Forelimb muscle (tissue), 1 donor: ENCODE results near the gene ADD2. TPM values are rescaled to one million over a fixed set of nuclear protein-coding genes. Genes with fewer than 3 reads are reported as not detected.
"Not testable (repeated sequence)": the region's sequence is repeated elsewhere in the genome, so short reads cannot be mapped to it uniquely, and the experiment has no call there.

Experiments used
- DNase-seq: peaks from one replicate; pipeline ENCODE4 v3.0.0-alpha.2; 2013; ENCODE audit warnings: low read depth
- polyA plus RNA-seq: library from polyadenylated mRNA; unstranded; fragments of 120-200 nt; gene quantifications from one replicate; pipeline ENCODE4 v1.2.1, GENCODE V29; 2013; ENCODE audit not compliant: insufficient read length

Gene ADD2
- polyA plus RNA-seq, 1 donor: 1.8 TPM

GRCh38 chr2:70751881-70752280 lies 16.1 kb downstream of the ADD2 start:
- DNase-seq: no peak

DNA sequence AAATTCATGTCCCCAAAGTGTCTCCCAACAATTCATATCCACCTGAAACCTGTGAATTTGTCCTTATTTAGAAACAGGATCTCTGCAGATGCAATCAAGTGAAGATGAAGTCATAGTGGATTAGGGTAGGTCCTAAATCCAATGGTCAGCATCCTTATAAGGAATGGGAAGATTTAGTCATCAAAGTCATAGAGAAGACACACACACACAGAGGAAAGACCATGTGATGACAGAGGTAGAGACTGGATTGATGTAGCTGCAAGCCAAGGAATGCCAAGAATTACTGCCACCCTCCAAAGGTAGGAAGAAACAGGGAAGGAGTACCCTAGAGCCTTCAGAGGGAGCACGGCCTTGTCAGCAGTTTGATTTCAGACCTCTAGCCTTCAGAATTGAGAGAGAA lies 17.7 kb downstream of the ADD2 start:
- no peak for DNase-seq

DNA sequence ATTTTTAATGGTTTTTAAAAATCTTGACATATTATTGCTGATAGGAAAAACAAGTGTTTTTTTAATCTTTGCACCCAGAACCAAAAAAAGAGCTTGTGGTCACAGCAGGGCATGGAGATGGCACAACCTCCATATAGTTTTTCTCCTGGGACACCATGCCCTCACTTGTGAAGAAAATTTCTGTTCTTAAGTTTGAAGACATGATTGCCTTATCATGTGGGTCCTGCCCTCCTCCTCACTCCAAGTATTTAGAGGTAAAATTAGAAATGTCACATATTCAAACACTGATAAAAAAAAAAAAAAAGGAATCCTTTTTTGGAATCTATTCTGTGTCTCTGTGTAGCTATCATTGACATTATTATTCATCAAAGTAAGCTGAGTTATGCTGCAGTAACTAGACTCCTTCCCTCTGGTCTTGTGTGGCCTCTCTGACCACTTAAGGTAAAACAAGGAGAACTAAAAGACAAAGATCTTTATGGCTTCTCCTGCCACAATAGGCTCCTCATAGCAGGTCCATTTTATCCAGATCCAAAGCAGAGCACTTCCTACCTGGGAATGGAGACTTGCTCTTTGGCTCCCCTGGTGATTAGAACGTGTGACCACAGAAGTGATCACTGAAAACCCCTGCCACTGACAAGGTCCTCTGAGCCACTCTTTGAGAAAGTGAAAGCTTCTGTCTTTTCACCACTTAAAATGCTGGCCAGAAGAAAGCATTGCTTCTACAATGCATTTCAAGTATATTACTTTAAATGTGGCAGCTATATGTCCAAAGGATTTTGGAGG lies 19.8 kb downstream of the ADD2 start:
- no peak for DNase-seq

DNA sequence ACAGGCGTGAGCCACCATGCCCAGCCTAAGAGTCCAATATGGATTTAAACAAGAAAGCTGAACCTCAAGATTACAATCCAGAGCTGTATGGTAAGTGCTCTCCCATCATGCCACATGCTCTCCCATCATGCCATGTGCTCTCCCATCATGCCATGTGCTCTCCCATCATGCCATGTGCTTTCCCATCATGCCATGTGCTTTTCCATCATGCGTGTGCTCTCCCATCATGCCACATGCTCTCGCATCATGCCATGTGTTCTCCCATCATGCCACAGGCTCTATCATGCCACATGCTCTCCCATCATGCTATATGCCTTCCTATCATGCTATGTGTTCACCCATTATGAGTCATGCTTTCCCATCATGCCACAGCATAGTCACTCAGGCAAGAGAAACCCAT lies 20.7 kb downstream of the ADD2 start:
- DNase-seq: no peak

- no peak for DNase-seq
Observed at GRCh38 chr2:70746094-70746974, 21.7 kb downstream of the ADD2 start.

DNA sequence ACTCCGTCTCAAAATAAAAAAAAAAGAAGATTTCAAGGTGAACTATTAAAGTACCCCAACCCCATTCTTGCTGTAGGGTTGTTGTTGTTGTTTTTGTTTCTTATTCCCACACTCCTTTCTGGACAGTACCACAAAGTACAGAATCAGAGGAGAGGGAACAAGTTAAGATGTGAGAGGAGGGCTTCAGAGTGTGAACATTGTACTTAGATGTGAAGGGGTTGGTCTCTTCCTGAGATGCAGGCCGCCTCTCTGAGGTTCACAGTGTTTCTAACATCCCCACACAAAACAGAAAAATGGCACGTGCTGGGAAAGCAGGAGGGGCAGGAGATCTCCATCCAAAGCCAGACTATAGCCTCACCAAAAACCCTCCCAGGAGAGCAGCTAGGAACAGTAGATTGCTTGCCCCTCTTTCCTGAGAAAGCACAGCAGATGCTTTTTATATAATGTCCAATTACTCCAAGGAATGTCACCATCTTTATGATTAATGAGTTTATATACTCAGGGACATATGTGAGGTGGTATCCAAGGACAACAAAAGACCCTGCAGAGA lies 22.6 kb downstream of the ADD2 start:
- no peak for DNase-seq

DNA sequence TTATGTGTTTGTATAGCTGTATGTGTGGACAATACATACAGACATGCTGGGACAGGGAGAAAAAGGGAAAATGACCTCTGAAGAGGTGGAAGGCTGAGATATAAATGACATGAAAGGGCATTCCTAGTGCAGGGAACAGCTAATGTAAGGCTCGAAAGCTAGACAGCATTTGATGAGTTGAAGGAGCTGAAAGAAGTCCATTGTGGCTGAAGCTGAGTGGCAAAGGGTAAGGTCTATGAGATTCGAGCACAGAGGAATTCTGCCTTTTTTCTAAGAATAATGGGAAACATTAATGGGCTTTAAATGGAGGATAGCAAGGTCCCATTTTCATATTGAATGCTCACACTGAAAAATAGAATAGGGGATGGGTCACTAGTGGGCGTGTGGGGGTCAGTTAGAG lies 23.6 kb downstream of the ADD2 start:
- DNase-seq: no peak

GRCh38 chr2:70743677-70744076 lies 24.3 kb downstream of the ADD2 start:
- DNase-seq: no peak

DNA sequence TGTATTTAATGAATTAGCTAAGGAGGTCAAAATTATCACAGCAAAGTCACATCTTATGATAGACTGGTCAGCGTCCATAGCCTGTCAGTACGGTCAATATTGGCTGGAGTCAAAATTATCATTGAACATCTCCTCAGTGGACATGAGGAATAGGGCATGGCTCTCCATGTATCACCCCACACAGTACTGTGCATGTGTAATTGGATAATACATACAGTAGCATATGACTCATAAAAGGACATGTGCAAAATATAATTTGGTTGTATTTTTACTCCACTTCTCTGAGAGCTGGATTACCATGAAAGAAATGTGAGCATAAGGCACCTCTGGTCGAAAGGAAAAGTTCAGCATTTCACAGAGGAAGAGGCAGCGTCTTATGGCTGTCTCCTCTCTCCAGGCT lies 24.9 kb downstream of the ADD2 start:
- DNase-seq: no peak

DNA sequence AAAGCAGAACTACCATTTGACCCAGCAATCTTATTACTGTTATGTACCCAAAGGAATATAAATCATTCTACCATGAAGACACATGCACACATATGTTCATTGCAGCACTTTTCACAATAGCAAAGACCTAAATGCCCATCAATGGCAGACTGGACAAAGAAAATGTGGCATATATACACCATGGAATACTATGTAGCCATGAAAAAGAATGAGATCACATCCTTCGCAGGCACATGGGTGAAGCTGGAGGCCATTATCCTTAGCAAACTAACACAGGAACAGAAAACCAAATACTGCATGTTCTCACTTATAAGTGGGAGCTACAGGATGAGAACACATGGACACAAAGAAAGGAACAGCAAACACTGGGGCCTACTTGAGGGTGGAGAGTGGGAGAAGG lies 28.5 kb downstream of the ADD2 start:
- not testable (repeated sequence) for DNase-seq

- DNase-seq: no peak
Observed at GRCh38 chr2:70738159-70738558, 29.8 kb downstream of the ADD2 start.

DNA sequence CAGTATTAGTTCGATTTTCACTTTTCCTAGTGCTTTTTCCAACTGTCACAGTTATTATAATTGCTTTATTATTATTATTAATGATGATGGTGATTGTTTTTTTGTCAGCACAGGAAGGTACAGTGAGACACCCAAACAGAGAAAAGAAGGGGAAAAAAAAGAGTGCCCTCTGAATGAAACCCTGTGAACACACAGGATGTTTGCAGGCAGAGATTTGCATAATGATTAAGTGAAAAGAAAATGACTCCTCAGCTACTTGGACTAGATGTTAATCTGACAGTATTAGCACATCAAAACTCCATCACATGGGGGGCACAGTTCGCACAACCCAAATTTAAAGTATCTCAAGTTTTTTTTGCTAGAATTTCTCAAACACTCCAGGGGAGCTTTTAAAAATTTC lies 32.9 kb downstream of the ADD2 start:
- DNase-seq: no peak

- DNase-seq: no peak
Observed at GRCh38 chr2:70733646-70734180, 34.3 kb downstream of the ADD2 start.

DNA sequence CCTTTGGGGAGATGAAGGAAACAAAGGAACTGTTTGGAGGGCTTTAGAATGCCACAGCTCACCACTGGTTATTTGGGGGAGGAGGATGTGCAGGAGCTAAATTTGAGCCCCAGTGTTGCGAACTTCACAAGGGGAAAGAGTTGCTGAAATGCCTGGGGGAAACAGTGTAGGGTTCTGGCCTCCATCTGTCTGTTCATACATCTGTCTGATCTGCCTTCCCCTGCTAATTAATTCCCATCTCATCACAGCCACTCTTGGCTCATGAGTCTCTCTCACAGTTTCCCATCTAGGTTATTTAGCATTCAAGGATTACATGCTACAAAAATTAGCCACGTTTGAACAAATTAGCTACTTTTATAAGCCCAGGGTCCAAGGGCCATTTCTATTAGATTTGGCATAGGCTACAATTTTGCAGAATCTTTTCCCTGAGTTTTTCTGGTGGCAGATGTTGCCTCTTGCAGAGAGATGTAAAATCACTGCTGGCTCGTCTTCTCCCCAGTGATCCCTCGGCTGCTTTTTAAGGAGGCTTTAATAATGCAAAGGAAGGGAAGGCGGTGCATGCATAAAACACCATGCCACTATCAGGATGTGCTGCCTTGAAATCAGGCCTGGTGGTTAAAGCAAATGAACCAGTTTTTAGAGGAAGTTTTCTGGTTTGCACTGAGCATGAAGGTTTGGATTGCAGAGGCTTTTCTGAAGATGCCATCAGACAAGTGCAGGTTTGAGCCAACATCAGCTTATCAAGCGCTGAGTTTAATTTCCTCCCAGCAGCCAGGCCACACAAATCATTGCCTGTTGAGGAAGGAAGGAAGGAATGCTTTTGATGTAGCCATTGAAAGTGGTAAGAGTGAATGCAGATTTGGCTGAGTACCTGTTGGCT lies 35.0 kb downstream of the ADD2 start:
- DNase-seq: no peak

DNA sequence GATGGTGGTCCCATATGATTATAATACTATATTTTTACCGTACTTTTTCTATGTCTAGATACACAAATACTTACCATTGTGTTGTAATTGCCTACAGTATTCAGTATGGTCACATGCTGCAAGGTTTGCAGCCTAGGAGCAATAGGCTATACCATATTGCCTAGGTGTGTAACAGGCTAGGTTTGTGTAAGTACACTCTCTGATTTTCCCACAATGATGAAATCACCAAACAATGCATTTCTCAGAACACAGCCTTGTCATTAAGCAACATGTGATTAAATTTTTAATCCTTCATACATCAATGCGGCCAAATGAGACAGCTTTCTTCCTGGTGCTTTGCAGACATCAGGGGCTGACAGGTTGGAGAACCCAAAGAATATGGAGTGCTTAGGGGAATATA lies 37.3 kb downstream of the ADD2 start:
- no peak for DNase-seq

- DNase-seq: no peak
Observed at GRCh38 chr2:70729647-70730046, 38.4 kb downstream of the ADD2 start.

DNA sequence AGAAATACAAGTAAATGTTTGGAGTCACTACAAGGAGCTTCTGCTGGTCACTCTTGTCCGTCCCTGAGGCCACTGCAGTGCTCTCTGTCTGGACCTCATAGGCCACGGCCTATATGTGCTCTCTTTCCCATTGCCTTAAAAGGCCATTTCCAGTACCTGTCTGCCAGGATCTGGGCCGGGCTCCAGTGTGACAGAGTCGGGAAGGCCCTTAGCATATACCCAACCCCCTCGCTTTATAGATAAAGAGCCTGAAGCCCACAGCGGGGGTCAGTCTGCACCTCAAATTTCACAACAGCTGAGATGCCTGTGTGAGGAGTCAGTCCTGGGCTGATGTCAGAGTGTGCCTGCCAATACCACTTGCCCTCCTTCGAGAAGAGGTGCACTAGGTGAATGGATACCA lies 39.9 kb downstream of the ADD2 start:
- DNase-seq: no peak

- DNase-seq: no peak
Observed at GRCh38 chr2:70726947-70727725, 40.9 kb downstream of the ADD2 start.

DNA sequence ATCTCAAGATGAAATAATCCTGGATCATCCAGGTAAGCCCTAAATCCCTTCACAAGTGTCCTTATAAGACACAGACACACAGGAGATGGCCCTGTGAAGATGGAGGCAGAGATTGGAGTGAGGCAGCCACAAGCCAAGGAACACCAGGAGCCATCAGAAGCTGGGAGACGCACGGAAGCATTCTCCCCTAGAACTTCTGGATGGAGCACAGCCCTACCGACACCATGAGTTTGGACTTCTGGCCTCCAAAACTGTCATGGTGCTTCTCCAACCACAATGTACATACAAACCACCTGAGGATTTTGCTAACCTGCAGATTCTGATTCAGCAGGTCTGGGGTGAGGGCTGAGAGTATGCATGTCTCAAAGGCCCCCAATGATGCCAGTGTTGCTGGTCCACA lies 42.5 kb downstream of the ADD2 start:
- DNase-seq: no peak

DNA sequence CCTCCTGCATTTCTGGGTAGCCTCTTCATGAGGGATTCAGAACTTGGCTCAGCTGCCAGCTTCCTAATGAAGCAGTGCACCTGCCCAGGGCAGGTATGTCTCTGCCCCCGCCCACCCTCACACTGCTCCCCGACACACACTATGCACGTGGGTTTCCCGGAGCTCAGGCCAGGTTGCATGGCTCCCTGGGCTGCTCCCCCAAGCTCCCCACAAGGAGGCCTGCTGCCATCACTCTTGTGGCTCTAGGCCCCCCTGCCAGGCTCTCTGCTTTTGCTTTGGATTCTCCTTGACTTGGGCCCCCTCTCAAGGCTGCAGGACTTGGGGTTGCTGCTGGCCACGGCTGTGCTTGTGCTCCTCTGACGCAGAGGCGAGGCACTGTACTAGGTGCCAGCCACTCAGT lies 43.6 kb downstream of the ADD2 start:
- no peak for DNase-seq
